Umbilical cord (tissue), 2 donors: Measurements from ENCODE around the gene STPG4. TPM values are rescaled to one million over a fixed set of nuclear protein-coding genes. Genes with fewer than 3 reads are reported as not detected.

Experiments used
- DNase-seq: peaks from one replicate; pipeline ENCODE4 v3.0.0-alpha.2; 2015; ENCODE audit warnings: low spot score
- total RNA-seq: library from RNA; depleted of rRNA; stranded (reverse); fragments of >200 nt; gene quantifications from one replicate; pipeline ENCODE4 v1.2.3, GENCODE V29; 2014; ENCODE audit warnings: low replicate concordance; ENCODE audit not compliant: insufficient read depth

The STPG4 gene
- total RNA-seq, 1 donor from 2014 or later, result 8.4 TPM

GRCh38 chr2:47089083-47089464 lies 66.0 kb downstream of the STPG4 start:
- no peak for DNase-seq

GRCh38 chr2:47088371-47089082 lies 66.6 kb downstream of the STPG4 start:
- DNase-seq, result peak; percentile 85

DNA sequence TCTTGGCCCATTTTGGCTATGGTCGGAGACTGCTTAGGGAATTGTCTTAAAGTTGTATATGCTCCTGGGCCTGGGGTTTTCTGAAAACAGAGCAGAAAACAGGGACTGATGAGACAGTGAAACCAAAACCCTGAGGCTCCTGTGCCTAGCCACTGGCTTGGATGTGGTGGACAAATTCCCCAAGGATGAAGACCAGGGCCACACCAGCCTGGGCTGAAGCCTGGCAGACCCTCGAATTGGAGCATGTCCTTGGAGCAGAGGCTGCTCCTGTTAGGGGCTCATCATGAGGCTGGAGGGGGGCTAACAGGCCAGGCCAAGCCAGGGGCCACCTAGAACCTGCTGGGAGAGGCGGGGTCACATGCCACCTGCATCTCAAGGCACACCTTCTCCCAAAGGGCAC lies 68.1 kb downstream of the STPG4 start:
- DNase-seq, result no peak

DNA sequence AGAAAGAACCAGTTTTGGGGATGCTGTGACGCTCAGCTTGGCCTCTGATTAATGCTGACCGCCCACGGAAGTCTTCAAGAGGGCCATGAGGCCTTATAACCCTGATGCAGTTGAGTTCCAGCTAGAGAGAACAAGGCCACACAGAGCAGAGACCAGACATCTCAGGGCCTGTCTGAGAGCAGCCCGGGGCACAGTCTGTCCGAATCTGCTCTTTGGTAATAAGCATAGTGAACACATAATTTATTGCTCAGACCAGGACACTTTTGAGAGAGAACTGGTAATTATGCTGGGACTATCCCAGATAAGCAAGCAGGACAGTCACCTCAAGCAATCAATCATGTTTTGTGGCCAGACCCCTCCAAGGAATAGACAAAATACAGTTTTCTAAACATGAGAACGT lies 68.5 kb downstream of the STPG4 start:
- no peak for DNase-seq

DNA sequence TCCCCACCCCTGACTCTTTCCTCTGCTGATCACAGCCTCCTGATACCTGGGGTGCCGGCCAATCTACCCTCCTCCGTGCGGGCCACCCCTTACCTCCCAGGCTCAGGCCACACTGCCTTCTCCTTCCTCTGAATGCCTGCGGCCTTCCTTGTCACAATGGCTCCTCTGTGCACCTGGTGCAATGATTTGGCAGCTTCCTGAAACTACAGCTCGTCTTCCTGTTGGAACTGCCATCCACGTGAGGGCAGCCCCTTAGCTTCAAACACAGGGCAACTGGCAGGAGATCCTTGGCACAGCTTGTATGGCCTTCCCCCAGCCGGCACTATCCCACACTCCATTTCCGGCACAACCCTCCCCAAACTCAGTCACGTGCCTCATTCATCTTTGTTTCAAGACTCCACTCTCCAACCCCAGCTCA lies 69.0 kb downstream of the STPG4 start:
- DNase-seq, result no peak

GRCh38 chr2:47083886-47084687 lies 71.0 kb downstream of the STPG4 start:
- DNase-seq, result peak; percentile 52

DNA sequence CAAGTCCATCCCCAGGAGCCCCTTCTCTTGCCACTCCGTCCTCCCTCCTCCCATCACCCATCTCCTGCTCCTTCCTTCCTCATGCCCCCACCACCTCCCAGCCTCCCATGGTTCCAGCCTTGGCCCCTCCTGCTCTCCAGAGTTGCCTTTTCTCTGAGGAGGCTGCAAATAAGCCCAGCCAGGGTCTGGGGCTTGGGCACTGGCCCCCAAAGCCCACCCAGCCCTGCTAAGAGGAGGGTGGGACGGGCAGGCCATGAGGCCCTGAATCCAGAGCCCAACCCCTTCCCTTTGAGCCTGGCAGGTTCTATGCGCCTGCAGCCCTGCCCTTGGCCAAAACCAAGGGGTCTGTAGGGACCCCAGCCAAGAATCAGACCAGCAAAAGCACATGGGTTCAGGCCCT lies 71.6 kb downstream of the STPG4 start:
- no peak for DNase-seq

DNA sequence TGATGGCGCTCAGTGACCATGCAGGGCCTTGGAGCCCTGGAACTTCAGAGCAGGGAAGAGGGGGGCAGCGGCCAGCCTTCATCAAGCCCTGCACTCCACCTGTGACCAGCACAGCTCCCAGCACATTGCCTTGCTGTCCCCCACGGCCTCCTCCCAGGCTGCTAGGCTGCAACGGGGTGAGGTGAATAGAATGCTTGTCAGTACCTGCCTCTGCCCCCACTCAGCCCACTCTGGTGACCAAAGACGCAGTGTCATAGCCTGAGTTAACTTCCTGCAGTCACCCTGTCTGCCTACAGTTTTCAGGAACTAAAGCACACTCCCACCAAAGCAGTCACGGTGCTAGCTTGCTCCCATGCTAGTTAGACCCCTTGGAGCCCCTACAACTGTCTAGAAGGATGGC lies 72.1 kb downstream of the STPG4 start:
- no peak for DNase-seq

GRCh38 chr2:47080888-47081301 lies 74.2 kb downstream of the STPG4 start:
- no peak for DNase-seq

DNA sequence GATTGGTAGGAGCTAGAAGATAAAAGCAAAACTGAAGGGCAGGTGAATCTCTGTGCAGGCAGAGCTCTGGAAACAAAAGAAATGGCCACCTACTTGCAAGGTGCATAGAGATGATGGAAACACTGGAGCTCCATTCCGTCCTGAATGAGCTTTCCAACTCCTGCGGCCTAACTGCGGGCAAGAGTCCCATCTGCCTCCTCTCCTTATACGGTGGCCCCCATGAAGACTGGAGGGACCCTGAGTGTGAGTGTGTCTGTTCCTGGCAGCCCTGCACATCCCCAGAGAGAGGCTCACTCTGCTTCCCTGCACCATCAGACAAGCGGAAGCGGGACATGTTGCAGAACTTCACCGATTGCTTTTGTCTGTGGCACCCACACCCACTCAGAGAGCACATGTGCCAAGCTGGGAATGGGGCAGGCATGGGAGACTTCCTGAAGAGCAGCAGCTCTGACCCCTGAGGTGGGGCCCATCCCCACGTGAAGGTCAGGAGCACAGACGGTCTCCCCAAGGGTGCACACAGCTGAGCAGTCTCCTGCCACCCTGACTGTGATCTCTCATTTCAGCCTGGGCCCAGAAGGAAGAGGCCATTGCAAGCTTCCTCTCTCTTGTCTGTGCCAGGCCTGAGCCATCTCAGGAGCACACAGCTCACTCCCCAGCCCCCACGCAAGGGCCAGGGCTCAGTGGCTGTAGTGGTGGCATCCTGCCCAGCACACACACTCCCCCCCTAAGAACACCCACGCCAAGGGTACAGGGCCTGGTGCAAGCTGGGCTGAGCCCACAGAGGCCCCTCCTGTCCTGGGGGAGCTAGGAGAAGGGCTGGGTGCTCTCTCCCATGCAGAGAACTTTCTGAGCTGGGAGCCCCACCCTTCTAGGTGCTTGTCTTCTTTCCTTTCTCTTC lies 75.3 kb downstream of the STPG4 start:
- DNase-seq, result no peak

- DNase-seq, result no peak
Measured at GRCh38 chr2:47078541-47079482, 76.3 kb downstream of the STPG4 start.

DNA sequence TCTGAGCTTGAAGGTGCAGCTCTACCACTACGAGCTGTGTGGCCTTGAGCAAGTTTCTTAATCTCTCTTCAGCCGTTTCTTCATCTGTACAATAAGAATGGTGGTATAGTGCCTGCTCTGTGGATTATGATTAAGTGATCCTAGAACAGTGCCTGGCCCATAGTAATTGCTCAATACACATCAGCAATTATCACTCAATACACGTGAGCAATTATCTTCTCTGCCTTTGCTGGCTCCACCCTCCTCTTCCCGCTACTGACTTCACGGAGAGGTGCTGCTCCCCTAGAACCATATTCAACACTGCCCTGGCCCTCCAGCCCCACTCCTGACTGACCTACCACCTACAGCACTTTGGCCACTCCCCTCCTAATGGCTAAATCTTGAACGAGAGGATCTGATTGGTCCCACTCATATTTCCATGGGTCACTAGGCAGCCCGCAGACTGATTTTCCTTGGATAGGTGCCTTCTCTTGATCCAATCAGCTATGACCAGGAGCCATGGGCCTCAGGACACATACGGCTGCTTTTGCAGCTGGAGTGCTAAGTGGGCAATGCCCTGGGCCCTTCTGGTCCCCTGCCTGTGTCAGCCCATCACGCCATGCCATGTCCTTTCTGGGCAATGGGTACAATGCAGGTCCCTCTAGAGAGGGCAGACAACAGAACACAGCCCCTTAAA lies 77.5 kb downstream of the STPG4 start:
- DNase-seq, result no peak

DNA sequence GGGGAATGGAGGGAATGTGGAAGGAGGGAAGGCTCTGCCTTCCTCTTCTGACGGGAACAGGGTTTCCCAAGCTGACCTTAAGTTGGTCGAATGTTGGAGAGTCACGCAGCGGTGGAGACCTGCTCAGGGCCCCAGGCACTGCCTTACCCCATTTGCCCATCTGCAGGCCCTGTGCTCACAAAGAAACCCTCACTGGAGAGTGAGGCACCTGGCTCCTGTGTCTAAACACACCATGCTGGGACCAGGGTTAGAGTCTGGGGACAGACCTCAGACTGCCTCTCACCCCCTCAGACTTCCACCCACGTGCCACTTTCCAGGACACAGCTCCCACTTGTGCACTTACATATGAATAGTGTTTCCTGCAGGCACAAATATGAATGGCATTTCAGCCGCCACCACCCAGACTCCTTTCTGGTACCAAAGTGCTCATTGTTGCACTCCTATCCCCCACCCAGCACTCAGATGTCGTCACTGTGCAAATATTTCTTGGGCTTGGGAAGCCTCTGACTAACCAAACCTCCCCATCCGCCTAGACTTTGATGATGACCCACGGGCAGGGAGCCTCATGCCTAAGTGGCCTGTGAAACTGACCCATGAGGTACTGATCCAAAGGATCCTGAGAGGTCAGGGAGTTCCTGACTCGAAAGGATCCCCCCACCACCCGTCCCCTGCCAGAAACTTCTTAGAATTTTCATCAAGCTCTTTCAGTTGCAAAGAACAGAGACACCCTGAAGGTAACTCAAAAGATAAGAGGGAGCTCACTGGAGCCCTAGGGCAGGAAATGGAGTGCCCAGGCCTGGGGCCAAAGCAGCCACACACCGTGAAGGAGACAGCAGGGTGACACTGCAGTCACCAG lies 78.3 kb downstream of the STPG4 start:
- peak; percentile 88 for DNase-seq

- no peak for DNase-seq
Measured at GRCh38 chr2:47076126-47076506, 79.0 kb downstream of the STPG4 start.

DNA sequence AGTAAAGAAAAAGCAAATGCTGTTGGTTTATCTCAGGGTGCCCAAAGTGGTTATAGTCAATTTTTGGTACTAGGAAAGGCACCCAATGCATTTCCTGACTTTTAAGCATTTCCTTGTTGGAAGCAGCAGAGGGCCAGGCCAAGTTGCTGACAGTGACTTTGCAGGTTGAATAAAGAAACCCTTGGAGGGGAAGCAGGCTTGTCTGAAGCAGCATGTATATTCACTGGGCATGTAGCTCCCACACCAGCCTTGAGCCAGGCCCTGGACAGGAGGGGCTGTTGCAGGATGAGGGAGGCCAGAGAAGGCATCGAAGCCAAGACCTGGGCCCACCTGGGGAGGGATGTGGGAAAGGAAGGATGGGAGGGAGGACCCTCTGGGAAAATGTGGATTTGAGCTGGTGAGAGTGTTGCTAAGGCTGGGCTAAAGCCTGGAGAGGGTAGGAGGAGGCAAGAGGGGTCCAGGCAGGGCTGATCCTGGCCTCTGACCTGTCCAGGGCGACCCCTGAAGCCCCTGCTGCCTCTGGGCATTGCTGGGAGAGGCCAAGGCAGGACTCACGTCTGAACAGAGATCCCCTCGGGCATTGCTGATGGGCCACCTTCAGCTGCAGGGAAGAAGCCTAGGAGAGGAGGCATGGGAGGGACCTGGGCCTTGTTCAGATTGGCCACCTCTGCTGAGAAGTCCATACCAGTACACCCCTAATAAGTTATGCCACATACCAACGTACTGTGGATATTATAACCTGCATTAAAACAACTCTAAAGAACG lies 79.6 kb downstream of the STPG4 start:
- peak; percentile 61 for DNase-seq

- no peak for DNase-seq
Measured at GRCh38 chr2:47074691-47075090, 80.4 kb downstream of the STPG4 start.

- no peak for DNase-seq
Measured at GRCh38 chr2:47073641-47074040, 81.5 kb downstream of the STPG4 start.

- no peak for DNase-seq
Measured at GRCh38 chr2:47073217-47073616, 81.9 kb downstream of the STPG4 start.

DNA sequence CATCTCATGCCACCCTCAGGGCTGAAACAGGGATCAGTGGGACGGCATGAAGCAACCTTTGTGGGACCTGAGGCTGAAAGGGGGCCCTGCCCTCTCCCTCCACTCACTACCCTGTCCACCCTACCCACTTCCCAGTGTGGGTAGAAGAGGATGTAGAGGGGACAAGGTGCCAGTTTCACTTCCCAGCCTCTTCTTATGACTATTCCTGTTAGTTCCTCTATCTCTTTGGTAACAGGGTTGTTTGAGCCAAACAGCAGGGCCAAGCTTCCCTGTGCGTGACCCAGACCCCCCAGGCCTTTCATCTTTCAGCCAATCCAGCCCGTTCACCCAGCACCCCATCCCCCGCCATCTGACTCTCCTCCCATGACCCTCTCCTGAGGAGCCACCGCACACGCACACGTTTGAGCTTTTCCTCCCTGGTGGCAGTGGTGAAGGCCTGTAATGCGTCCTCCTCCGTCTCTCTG lies 82.3 kb downstream of the STPG4 start:
- DNase-seq, result peak; percentile 66
